Heart left ventricle (tissue), 16 donors: ENCODE data around the gene CNOT4. TPM values are rescaled to one million over a fixed set of nuclear protein-coding genes. Genes with fewer than 3 reads are reported as not detected.

Experiments used
- ATAC-seq, 4 donors: fragments of 200-7000 bp; cut with Tn5 transposase; one replicate each; pipeline ENCODE4 v1.9.1; 2020 to 2022; ENCODE audit warnings: moderate library complexity in 4 of 4, mild to moderate bottlenecking in 3 of 4, moderate number of reproducible peaks in 1 of 4
- DNase-seq, 5 donors: peaks; one replicate each; pipeline ENCODE4 v3.0.0-alpha.2; 2020
- H3K27ac ChIP-seq, 12 donors: fragments of 200-600 bp; sonication (generic) in 4 of 12; one replicate each; pipeline versions ENCODE4 v1.5.0 to v1.8.0; 2016 to 2022; ENCODE audit warnings: mild to moderate bottlenecking in 2 of 12
- H3K27me3 ChIP-seq, 9 donors: fragments of 200-600 bp; sonication (generic) in 2 of 9; one replicate each; pipeline versions ENCODE4 v1.5.1 to v1.8.0; 2016 to 2022; ENCODE audit warnings: mild to moderate bottlenecking in 3 of 9
- H3K36me3 ChIP-seq, 9 donors: fragments of 200-600 bp; sonication (generic) in 2 of 9; one replicate each; pipeline versions ENCODE4 v1.5.0 to v1.8.0; 2018 to 2022; ENCODE audit warnings: mild to moderate bottlenecking in 2 of 9
- H3K4me1 ChIP-seq, 12 donors: fragments of 200-600 bp; sonication (generic) in 4 of 12; one replicate each; pipeline versions ENCODE4 v1.5.0 to v1.8.0; 2016 to 2022; ENCODE audit warnings: mild to moderate bottlenecking in 3 of 12
- H3K4me3 ChIP-seq, 12 donors: fragments of 200-600 bp; sonication (generic) in 4 of 12; one replicate each; pipeline versions ENCODE4 v1.5.0 to v1.8.0; 2017 to 2022; ENCODE audit warnings: mild to moderate bottlenecking in 9 of 12, moderate library complexity in 4 of 12
- H3K9me3 ChIP-seq, 12 donors: fragments of 200-600 bp; sonication (generic) in 4 of 12; one replicate each; pipeline versions ENCODE4 v1.5.0 to v1.8.0; 2016 to 2022; ENCODE audit warnings: mild to moderate bottlenecking in 1 of 12
- POLR2A ChIP-seq, 2 donors: fragments of 450-650 bp; IDR thresholded peaks; one replicate each; pipeline ENCODE4 v1.6.1; 2017; ENCODE audit warnings: antibody characterized with exemption in 2 of 2, mild to moderate bottlenecking in 2 of 2, moderate library complexity in 2 of 2
- WGBS, 4 donors: extraction: QIAGEN DNeasy Blood & Tissue Kit in 2 of 4; methylation state at CpG; one replicate each; pipeline versions ENCODE4 v1.1.5 to v1.1.7; 2013 to 2018; 5-methylcytosine and 5-hydroxymethylcytosine counted together
- intact Hi-C, 10 donors: fragments of 100-400 bp; cut with DNase I; formaldehyde crosslinking; loops; one replicate each; pipeline versions ENCODE4 v1.11.1 to v1.14.2; 2022
- polyA plus RNA-seq, 2 donors: library from polyadenylated mRNA; stranded (reverse); fragments of 200-250 nt; gene quantifications; one replicate each; pipeline ENCODE4 v1.2.3, GENCODE V29; 2013
- total RNA-seq, 9 donors: library from RNA; depleted of rRNA in 2 of 9; stranded (reverse); fragments of >200 nt in 2 of 9; fragmentation: NEBNext Ultra II Directional in 3 of 9; extraction: Animal tissue kit (Norgen Biotek cat#: 25700) in 3 of 9; gene quantifications; one replicate each; pipeline versions ENCODE4 v1.1.0 to v1.2.4, GENCODE V29; 2016 to 2023
- TF ChIP-seq, protein P1 (sequence below), 12 donors: fragments of 200-600 bp; sonication (generic) in 4 of 12; IDR thresholded peaks; one replicate each; pipeline versions ENCODE4 v1.5.0 to v1.8.0; 2018 to 2022; ENCODE audit warnings: antibody characterized with exemption in 12 of 12, mild to moderate bottlenecking in 5 of 12
- donor health status: ischemic (EF 13 %, LVEDD 7.1; RV severe dilation, severe dysfunction).
- donor health status: healthy with polysubstance abuse.
- donor health status: DM: no; HTN: yes; CAD: no.
- donor health status: DM: no; HTN: no; CAD: no.
- donor health status: ischemic (EF 25% LVEDD 6.9; RV normal size, moderate dysfunction).
- donor health status: ischemic (EF 25% LVEDD 5.7; RV mildly dilated, moderate dysfunction).
- donor health status: healthy.
- donor health status: DM: yes; HTN: yes; CAD: no.
- donor health status: ischemic (EF 35%, LVEDD 5.7; RV mildly dilated, moderate dysfunction).
- donor health status: nonischemic (EF 11% LVEDD 7.7; RV severe dilation, severe dysfunction).
- donor health status: DM: yes; HTN: yes; CAD: no.
- donor health status: PGD.
- donor health status: ischemic (EF 29% LVEDD 5.4; RV normal size, mild dysfunction).
- donor health status: nonischemic (EF 23%, LVEDD 6.1; RV moderate dilation, normal function).

The CNOT4 gene
- total and polyA plus RNA-seq, 11 donors = 7.9 to 29.2 (median 23.7) TPM

DNA sequence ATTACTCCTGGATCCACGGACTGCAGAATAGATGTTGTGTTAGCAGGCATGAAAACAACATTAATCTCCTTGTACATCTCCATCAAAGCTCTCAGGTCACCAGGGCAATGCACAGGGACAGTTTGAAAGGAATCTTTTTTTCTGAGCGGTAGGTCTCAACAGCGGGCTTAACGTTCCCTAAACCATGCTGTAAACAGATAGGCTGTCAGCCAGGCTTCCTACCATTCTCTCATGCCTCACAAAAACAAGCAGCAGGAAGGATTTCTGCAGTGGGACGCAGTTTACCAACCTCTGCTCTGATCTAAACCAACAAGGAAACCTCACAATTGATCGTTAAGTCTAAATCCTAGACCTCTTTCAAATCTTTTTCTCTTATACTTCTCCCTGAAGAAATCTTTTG, 50.8 kb downstream of the CNOT4 start:
- no peak overlapping the region for H3K27ac ChIP-seq
- DNase-seq (no peak), ATAC-seq (no peak)
- WGBS, 4 donors = 53 to 60% (median 54%) methylated on average over 6 of the region's 6 CpGs
- peaks cover 0 to 42% (median 15%) of the 10 kb centered on the region in 12 donors for H3K4me1 ChIP-seq
- H3K36me3 ChIP-seq = no peaks in the 10 kb centered on the region
- intact Hi-C loops = no loop called here
- TF ChIP-seq POLR2A (IDR thresholded peaks at IDR 0.05) = no peak
- TF ChIP-seq, protein P1, sequence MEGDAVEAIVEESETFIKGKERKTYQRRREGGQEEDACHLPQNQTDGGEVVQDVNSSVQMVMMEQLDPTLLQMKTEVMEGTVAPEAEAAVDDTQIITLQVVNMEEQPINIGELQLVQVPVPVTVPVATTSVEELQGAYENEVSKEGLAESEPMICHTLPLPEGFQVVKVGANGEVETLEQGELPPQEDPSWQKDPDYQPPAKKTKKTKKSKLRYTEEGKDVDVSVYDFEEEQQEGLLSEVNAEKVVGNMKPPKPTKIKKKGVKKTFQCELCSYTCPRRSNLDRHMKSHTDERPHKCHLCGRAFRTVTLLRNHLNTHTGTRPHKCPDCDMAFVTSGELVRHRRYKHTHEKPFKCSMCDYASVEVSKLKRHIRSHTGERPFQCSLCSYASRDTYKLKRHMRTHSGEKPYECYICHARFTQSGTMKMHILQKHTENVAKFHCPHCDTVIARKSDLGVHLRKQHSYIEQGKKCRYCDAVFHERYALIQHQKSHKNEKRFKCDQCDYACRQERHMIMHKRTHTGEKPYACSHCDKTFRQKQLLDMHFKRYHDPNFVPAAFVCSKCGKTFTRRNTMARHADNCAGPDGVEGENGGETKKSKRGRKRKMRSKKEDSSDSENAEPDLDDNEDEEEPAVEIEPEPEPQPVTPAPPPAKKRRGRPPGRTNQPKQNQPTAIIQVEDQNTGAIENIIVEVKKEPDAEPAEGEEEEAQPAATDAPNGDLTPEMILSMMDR (IDR thresholded peaks at IDR 0.05) = no peak
- H3K4me3 ChIP-seq = no peak overlapping the region
- no peaks in the 10 kb centered on the region for H3K9me3 ChIP-seq
- H3K27me3 ChIP-seq = no peaks in the 10 kb centered on the region

DNA sequence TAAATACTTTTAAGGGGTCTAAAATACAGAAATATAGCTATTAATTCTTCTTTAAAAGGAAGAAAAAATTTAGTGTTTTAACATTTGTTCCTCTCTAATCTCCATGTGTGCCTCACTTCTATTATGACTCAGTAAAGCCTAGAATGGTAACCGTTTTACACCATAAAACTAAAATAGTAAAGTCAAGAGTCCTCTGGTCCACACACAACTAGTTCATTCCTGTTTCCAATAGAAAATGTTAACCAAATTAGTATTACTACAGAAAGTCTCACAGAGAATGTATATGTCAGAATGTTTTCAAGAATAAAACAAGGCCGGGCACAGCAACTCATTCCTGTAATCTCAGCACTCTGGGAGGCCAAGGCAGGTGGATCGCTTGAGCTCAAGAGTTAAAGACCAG, 55.8 kb downstream of the CNOT4 start:
- H3K27me3 ChIP-seq = no peaks in the 10 kb centered on the region
- no peaks in the 10 kb centered on the region for H3K9me3 ChIP-seq
- ATAC-seq = no peak
- TF ChIP-seq POLR2A (IDR thresholded peaks at IDR 0.05) = no peak
- TF ChIP-seq, protein P1 (IDR thresholded peaks at IDR 0.05) = no peak
- intact Hi-C loops = no loop called here
- H3K4me3 ChIP-seq = no peak overlapping the region
- H3K36me3 ChIP-seq = no peaks in the 10 kb centered on the region
- WGBS, 4 donors = 94 to 95% (median 95%) methylated on average over 3 of the region's 3 CpGs
- H3K27ac ChIP-seq = no peak overlapping the region
- DNase-seq = no peak
- peaks cover 0 to 19% (median 0%) of the 10 kb centered on the region in 12 donors for H3K4me1 ChIP-seq

DNA sequence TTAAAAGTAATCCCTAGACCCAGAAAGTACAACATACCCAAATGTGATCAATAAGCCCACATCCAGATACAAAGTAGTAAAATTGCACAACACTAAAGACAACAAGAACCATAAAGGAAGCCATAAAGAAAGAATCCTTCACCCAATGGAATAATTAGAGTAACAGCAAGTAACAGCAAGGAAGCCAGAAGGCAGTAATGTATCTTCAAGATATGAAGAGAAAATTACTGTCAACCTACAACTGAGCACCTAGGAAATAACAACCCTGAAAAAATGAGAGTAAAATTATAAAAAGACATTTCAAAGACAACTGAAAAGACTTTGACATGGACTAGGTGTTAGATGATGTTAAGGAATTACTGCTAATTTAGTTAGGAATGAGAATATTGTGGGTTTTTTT, 60.5 kb downstream of the CNOT4 start:
- H3K27ac ChIP-seq = no peak overlapping the region
- no peak for TF ChIP-seq POLR2A (IDR thresholded peaks at IDR 0.05)
- TF ChIP-seq, protein P1 (IDR thresholded peaks at IDR 0.05) = no peak
- no peaks in the 10 kb centered on the region for H3K27me3 ChIP-seq
- ATAC-seq = no peak
- intact Hi-C loops = no loop called here
- no peak for DNase-seq
- H3K4me1 ChIP-seq = peaks cover 0 to 24% (median 9%) of the 10 kb centered on the region in 12 donors
- H3K4me3 ChIP-seq = no peak overlapping the region
- H3K9me3 ChIP-seq = no peaks in the 10 kb centered on the region
- H3K36me3 ChIP-seq = no peaks in the 10 kb centered on the region

DNA sequence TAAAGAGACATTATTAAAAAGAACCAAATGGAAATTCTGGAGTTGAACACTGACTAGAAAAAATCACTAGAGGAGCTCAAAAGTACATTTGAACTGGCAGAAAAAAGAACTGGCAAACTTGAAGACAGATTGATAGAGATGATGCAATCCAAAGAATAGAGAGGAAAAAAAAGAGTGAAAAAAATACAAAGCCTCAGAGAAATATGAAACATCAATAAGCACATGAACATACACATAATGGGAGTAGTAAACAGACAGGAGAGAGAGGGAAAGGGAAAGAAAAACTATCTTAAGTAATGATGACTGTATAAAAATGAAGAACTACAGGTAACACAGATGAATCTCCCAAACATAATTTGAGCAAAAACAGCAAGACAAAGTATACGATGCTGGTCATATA, 61.1 kb downstream of the CNOT4 start:
- peaks cover 0 to 6% (median 0%) of the 10 kb centered on the region in 9 donors for H3K36me3 ChIP-seq
- ATAC-seq = no peak

More for the DNA sequence above, 61.1 kb downstream of the CNOT4 start:
- no peaks in the 10 kb centered on the region for H3K27me3 ChIP-seq
- WGBS, 4 donors = 78 to 84% (median 80%) methylated on average over 1 of the region's 1 CpG
- H3K9me3 ChIP-seq = no peaks in the 10 kb centered on the region
- H3K4me1 ChIP-seq = peaks cover 0 to 24% (median 9%) of the 10 kb centered on the region in 12 donors
- no peak overlapping the region for H3K27ac ChIP-seq
- DNase-seq = no peak
- TF ChIP-seq, protein P1 (IDR thresholded peaks at IDR 0.05) = no peak
- no peak for TF ChIP-seq POLR2A (IDR thresholded peaks at IDR 0.05)
- intact Hi-C loops = no loop called here
- no peak overlapping the region for H3K4me3 ChIP-seq
